Measurements from ENCODE around the gene SLC47A1. TPM values are rescaled to one million over a fixed set of nuclear protein-coding genes. Genes with fewer than 3 reads are reported as not detected.

Gene SLC47A1
- total and polyA plus RNA-seq, 2 of the 13 experiments (the other 11 are each of a cell fraction or from before 2014, with no cell fraction given), result 42.1 to 67.5 TPM

DNA sequence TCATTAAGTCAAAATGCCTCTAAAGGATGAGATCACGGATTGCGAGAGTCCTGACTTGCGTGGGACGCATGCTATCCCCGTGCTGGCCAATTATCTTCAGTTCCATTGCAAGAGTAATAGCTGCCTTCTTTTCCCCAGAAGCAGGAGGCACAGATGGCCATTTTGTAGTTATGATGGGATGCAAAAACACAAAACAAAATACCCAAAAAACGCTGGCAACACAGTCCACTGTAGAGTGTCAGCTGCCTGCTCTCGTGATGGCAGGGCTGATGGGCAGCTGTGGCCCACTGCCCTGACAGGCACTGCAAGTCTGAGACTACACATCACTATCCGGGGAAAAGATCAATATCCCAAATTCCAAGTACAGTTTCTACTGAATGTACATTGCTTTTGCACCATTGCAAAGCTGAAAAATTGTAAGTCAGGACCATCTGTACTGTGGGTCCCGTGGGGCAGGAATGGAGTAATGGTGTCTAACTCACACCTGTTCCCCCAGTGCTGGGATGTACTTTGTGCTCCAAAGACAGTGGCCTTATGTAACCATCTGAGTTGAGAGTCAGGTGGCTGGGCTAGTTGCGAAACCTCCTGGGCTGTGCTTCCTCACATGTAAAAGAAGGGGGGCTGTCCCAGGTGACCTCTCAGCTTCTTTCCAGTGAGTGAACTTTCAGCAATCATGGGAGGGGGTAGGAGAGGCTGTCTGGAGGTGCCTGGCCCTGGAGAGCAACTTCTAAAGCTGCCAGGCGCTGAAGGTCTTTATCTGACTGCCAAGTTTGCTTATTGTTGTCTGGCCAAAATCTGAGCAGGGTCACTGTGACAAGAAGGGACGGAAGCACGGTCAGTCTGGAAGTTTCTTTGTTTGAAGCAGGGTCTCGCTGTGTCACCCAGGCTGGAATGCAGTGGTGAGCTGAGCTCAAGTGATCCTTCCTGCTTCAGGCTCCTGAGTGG, 4.7 kb downstream of the SLC47A1 start (continued):
- TF ChIP-seq ZFP41 (CRISPR knock-in tag; IDR thresholded peaks at IDR 0.05; ENCODE audit: borderline replicate concordance) (no peak), CBX2 (IDR thresholded peaks at IDR 0.05; ENCODE audit: low read depth, low read length) (no peak), CBX2 (CRISPR knock-in tag; IDR thresholded peaks at IDR 0.05; ENCODE audit: low read depth) (no peak), DMAP1 (CRISPR knock-in tag; IDR thresholded peaks at IDR 0.05) (peak; percentile 88), ZNF282 (IDR thresholded peaks at IDR 0.05; ENCODE audit: partially characterized antibody) (no peak), RBAK (CRISPR knock-in tag; IDR thresholded peaks at IDR 0.05) (no peak), SMC3 (IDR thresholded peaks at IDR 0.05; ENCODE audit: low read length) (peak; percentile 25; the same call in 1 of the 2 replicates), TMF1 (CRISPR knock-in tag; IDR thresholded peaks at IDR 0.05; ENCODE audit: low read depth) (no peak; the same call in 1 of the 2 replicates), NFKB2 (CRISPR knock-in tag; IDR thresholded peaks at IDR 0.05; ENCODE audit: borderline replicate concordance) (no peak), FOXJ3 (CRISPR knock-in tag; IDR thresholded peaks at IDR 0.05; ENCODE audit: borderline replicate concordance) (peak; percentile 43; the same call in 1 of the 2 replicates), GLI4 (CRISPR knock-in tag; IDR thresholded peaks at IDR 0.05; ENCODE audit: borderline replicate concordance) (no peak), RELA (CRISPR knock-in tag; IDR thresholded peaks at IDR 0.05) (no peak), ZNF124 (CRISPR knock-in tag; IDR thresholded peaks at IDR 0.05) (peak; percentile 62; the same call in 1 of the 2 replicates), ZNF790 (CRISPR knock-in tag; IDR thresholded peaks at IDR 0.05; ENCODE audit: borderline replicate concordance) (no peak), TOPORS (CRISPR knock-in tag; IDR thresholded peaks at IDR 0.05) (no peak), ZNF317 (CRISPR knock-in tag; IDR thresholded peaks at IDR 0.05) (peak; percentile 80), PCBP1 (IDR thresholded peaks at IDR 0.05; ENCODE audit: borderline replicate concordance, low read depth, low read length) (no peak), ZNF567 (CRISPR knock-in tag; IDR thresholded peaks at IDR 0.05; ENCODE audit: borderline replicate concordance) (no peak; the same call in 1 of the 2 replicates), ZNF564 (CRISPR knock-in tag; IDR thresholded peaks at IDR 0.05) (peak; percentile 52; the same call in 1 of the 2 replicates), TFDP2 (CRISPR knock-in tag; IDR thresholded peaks at IDR 0.05) (peak; percentile 21; the same call in 1 of the 2 replicates), ZEB1 (IDR thresholded peaks at IDR 0.05; ENCODE audit: insufficient replicate concordance, low read depth) (peak; percentile 96), AKNA (CRISPR knock-in tag; IDR thresholded peaks at IDR 0.05; ENCODE audit: borderline replicate concordance) (no peak), ZBTB7B (CRISPR knock-in tag; IDR thresholded peaks at IDR 0.05) (peak; percentile 90)
- TF ChIP-seq, protein P1, sequence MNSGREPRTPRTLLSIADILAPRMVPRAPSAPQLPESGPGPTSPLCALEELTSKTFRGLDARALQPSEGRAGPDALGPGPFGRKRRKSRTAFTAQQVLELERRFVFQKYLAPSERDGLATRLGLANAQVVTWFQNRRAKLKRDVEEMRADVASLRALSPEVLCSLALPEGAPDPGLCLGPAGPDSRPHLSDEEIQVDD (CRISPR knock-in tag; IDR thresholded peaks at IDR 0.05; ENCODE audit: borderline replicate concordance), result no peak
